NCI-H1694 treated with DMSO at 0.1 percent for 48 hours (cell line): ENCODE data around the gene PPP1R14D.
A peak's percentile ranks its signal among the peaks of the same experiment; 100 is the strongest.
"Not testable (repeated sequence)": the region's sequence is repeated elsewhere in the genome, so short reads cannot be mapped to it uniquely, and the experiment has no call there.

Experiments
- DNase-seq: peaks from one replicate; lab custom pipeline; 2025; lab: John Stamatoyannopoulos, UW

Gene PPP1R14D

GRCh38 chr15:40828447-40829036 is at the start of gene PPP1R14D:
Gene PPP1R14D (minus strand): TSS chr15:40828708. CDS start chr15:40828641, 67 bp downstream.
- DNase-seq, result no peak

GRCh38 chr15:40877694-40878093 is 49.2 kb upstream of the PPP1R14D start:
- no peak for DNase-seq

DNA sequence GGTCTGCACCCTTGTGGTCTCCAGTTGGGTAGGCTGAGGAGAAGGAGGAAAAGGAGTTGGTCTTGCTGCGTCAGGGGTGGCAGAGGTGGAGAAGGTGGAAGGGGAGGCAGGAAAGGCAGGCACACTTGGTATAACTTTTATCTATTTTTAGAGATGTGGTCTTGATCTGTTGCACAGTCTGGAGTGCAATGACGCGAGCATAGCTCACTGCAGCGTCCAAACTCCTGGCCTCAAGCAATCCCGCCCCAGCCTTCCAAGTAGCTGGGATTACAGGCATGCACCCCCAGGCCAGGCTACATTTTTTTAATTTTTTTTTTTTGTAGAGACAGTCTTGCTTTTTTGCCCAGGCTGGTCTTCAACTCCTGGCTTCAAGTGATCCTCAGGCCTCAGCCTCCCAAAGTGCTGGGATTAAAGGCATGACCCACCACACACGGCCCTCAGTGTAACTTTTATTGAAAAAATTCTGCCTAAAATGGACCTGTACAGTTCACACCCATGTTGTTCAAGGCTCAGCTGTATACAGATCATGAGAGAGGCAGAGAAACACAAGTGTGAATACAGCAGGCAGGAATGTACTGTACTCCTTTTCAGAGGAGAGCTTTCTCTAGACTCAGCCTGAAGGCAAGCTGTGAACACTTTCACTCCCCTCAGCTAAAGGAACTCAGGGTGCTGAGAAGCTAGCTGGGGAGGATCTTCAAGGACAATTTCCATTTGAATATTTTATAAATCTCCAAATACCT is 47.7 kb upstream of the PPP1R14D start:
- DNase-seq, result no peak

DNA sequence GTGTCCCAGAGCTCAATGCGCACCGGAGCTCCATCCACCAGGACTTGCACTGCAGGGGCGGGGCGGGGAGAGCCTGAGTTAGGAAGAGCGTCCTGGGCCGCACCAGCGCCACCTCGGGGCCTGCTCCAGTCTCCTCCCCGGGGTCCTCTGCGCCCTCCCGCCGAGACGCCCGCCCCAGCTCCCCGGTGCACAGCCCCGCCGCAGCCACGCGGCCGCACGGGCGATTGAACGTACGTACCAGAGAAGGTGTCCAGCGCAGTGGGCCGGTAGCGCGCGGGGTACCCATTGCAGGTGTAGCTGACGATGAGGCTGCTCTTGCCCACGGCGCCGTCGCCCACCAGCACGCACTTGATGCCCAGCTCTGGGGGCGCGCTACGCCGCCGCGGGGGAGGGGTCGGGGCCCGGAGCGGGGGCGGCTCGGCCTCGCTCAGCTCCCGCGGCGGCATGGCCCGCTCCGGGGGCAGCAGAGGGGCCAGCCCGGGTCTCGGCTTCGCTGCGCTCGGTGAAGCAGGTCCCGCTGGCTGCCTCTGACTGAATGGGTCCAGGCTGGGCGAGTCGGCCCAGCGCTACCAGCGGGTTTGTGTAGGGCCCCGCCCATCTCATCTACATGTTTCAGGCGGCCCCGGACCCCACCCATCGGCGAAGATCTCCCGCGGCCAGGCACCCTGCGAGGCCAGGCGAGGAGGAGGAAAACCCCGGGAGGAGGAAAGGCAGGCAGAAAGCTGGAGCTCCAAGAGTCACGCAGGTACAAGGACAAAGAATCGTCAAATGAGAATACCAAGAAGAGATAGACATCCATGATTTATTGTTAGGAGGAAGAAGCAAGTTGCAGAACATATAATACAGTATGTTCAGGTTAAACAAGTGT is 45.4 kb upstream of the PPP1R14D start, which contains the start of gene RHOV:
Gene RHOV, minus strand, starts transcription at position 541 of the 868 bp plus-strand sequence. Its CDS starts 95 bp downstream, at position 446.
- DNase-seq, result peak; percentile 51

- DNase-seq, result no peak
These were observed 44.5 kb upstream of the PPP1R14D start for GRCh38 chr15:40872791-40873693.

GRCh38 chr15:40871749-40872617 is 43.5 kb upstream of the PPP1R14D start:
- DNase-seq, result no peak

DNA sequence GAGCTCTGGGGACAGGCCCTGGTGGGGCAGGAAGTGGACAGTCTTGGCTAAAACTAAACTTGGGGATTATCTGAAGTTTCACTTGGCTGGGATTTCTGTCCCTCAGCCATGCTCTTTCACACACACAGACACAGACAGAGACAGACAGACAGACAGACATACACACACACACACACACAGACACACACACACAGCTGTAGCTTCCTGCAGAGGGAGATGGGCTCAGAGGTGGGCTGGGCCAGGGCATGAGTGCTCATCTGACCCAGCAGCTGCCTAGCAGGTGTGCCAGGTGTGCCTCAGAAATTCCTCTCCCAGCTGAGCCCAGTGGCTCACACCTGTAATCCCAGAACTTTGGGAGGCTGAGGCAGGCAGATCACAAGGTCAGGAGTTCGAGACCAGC is 42.2 kb upstream of the PPP1R14D start:
- DNase-seq, result no peak

- DNase-seq, result no peak
These were observed 41.2 kb upstream of the PPP1R14D start for GRCh38 chr15:40869686-40870085.

DNA sequence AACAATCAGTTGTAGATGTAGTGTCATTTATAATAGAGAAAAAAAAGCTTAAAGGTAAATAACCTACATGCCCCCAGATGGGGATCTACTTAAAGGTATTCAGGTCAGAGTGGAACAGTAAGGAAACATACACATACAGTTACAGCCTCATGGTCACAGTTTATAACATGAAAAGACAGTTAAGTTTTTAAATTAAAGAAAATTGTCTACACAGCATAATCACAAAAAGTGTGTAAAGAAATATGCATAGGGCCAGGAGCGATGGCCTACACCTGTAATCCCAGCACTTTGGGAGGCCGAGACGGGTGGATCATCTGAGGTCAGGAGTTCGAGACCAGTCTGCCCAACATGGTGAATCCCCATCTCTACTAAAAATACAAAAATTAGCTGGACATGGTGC is 38.7 kb upstream of the PPP1R14D start:
- no peak for DNase-seq

GRCh38 chr15:40863660-40864270 is 35.3 kb upstream of the PPP1R14D start:
- DNase-seq, result no peak

DNA sequence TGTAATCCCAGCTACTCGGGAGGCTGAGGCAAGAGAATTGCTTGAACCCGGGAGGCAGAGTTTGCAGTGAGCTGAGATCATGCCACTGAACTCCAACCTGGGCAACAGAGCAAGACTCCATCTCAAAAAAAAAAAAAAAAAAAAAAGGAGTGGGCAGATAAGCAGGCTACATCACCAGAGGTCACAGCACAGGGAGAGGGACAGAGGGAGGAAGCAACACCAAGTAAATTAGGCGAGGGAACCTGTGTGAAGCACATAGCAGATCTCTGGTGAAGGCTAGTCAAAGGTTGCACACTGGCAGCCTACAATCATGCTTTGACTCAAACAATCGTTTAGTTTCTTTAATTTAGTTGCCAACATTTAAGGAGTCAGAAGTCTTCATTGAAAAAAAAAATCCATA is 32.6 kb upstream of the PPP1R14D start:
- DNase-seq, result not testable (repeated sequence)

- DNase-seq, result peak; percentile 65
These were observed 30.8 kb upstream of the PPP1R14D start for GRCh38 chr15:40859206-40859851.

GRCh38 chr15:40858706-40859105 is 30.2 kb upstream of the PPP1R14D start:
- DNase-seq, result no peak

- peak; percentile 41 for DNase-seq
These were observed 29.3 kb upstream of the PPP1R14D start for GRCh38 chr15:40857601-40858341.

DNA sequence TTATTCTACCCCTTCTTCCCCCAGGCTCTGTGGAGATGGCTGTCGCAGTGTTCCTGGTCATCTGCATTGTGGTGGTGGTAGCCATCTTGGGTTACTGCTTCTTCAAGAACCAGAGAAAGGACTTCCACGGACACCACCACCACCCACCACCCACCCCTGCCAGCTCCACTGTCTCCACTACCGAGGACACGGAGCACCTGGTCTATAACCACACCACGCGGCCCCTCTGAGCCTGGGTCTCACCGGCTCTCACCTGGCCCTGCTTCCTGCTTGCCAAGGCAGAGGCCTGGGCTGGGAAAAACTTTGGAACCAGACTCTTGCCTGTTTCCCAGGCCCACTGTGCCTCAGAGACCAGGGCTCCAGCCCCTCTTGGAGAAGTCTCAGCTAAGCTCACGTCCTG is 28.2 kb upstream of the PPP1R14D start:
- no peak for DNase-seq

DNA sequence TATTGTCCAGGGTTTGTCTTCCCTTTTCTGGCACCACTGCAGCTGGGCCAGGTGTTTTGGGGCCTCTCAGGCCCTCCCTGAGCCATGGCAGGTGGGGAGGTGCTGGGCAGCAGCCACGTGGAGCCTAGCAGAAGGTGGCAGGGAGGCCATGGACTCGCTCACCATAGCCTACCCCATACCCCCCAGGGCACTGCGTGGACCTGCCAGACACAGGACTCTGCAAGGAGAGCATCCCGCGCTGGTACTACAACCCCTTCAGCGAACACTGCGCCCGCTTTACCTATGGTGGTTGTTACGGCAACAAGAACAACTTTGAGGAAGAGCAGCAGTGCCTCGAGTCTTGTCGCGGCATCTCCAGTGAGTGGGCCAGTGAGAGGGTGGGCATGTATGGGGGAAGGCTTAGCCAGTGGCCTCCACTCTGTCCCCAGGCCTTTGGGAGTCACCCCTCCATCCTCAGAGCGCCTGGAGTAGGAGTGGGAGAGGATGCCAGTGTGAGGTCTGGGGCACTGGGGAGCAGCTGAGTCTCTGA is 27.3 kb upstream of the PPP1R14D start:
- DNase-seq, result no peak

- DNase-seq, result no peak
These were observed 25.7 kb upstream of the PPP1R14D start for GRCh38 chr15:40854161-40854560.

GRCh38 chr15:40853241-40853890 is 24.9 kb upstream of the PPP1R14D start:
- no peak for DNase-seq
